Measurements from ENCODE around the gene ZNF654. TPM values are rescaled to one million over a fixed set of nuclear protein-coding genes. Genes with fewer than 3 reads are reported as not detected.

ZNF654 gene
- total RNA-seq, 1 experiment from 2014 or later, result 25.0 TPM

DNA sequence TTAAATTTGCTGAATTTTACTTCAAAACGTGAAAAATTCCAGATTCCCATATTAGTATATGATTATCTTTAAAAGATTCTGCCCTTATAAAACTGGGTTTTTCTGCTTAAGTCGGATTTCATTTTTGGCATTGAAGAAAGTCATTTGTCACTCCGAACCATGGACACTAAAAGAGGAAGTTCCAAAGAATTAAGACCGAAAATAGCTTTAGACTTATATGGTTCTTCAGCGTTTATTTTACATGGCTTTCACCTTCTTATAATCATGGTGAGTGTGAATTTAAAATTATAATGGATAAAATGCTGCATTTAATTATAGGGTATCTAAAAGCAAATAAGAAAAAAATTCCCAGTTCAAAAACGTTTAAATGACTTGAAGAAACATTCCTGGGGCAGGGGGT, 91.8 kb downstream of the ZNF654 start:
- peak overlapping the region; percentile 78 for H3K4me3 ChIP-seq (ENCODE audit: low read depth, low read length, poor library complexity, severe bottlenecking)
- TF ChIP-seq EZH2 (IDR thresholded peaks at IDR 0.05; ENCODE audit: borderline replicate concordance, low read depth, low read length, poor library complexity, severe bottlenecking), result no peak
- TF ChIP-seq, protein P1, sequence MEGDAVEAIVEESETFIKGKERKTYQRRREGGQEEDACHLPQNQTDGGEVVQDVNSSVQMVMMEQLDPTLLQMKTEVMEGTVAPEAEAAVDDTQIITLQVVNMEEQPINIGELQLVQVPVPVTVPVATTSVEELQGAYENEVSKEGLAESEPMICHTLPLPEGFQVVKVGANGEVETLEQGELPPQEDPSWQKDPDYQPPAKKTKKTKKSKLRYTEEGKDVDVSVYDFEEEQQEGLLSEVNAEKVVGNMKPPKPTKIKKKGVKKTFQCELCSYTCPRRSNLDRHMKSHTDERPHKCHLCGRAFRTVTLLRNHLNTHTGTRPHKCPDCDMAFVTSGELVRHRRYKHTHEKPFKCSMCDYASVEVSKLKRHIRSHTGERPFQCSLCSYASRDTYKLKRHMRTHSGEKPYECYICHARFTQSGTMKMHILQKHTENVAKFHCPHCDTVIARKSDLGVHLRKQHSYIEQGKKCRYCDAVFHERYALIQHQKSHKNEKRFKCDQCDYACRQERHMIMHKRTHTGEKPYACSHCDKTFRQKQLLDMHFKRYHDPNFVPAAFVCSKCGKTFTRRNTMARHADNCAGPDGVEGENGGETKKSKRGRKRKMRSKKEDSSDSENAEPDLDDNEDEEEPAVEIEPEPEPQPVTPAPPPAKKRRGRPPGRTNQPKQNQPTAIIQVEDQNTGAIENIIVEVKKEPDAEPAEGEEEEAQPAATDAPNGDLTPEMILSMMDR (conservative IDR thresholded peaks at IDR 0.05; ENCODE audit: low read depth, low read length), result no peak
- ChIA-PET CTCF (interaction anchor here (0.7 kb wide), 1 partner anchor 69 kb away, joined by 3 read pairs; no protein-coding TSS in a partner anchor), POLR2A (ENCODE audit: low non-redundant PET) (no interaction called here)
- intact Hi-C loops (cut with micrococcal nuclease; ENCODE audit: unreplicated experiment), result no loop called here
- peaks cover 10% of the 10 kb centered on the region for H3K4me1 ChIP-seq (ENCODE audit: insufficient read depth, low read length, poor library complexity, severe bottlenecking)
- BruUV-seq (replicated peaks), result no TSS peak
- no peaks in the 10 kb centered on the region for H3K27me3 ChIP-seq (replicated peaks; ENCODE audit: insufficient read depth, low read depth, low read length, poor library complexity)
- H3K27ac ChIP-seq (ENCODE audit: low read depth, low read length, poor library complexity, severe bottlenecking), result peak overlapping the region; percentile 95
- no peak for DNase-seq (ENCODE audit: low spot score)
- no peaks in the 10 kb centered on the region for H3K9me3 ChIP-seq (ENCODE audit: low read depth, low read length, poor library complexity, severe bottlenecking)
- H3K36me3 ChIP-seq (ENCODE audit: insufficient read depth, low read length, poor library complexity, severe bottlenecking), result peaks cover 27% of the 10 kb centered on the region

DNA sequence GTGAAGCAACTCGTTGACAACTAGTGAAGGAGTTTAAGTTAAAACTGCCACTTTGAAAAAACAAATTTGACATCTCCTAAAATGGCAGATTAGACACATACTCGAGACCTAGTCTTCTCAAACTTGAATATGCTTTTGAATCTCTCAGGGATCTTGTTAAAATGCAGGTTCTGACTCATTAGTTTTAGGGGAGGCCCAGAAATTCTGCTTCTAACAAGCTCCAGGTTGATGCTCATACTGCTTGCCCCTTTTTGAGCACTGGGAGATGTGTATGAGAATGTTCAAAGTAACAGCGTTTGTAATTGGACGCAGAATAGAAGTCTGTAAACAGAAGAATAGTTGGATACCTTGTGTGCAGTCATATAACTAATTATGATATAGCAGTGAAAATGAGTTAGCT, 92.3 kb downstream of the ZNF654 start:
- H3K27me3 ChIP-seq (replicated peaks; ENCODE audit: insufficient read depth, low read depth, low read length, poor library complexity), result no peaks in the 10 kb centered on the region
- peak overlapping the region; percentile 78 for H3K4me3 ChIP-seq (ENCODE audit: low read depth, low read length, poor library complexity, severe bottlenecking)
- no TSS peak for BruUV-seq (replicated peaks)
- POLR2A ChIA-PET (ENCODE audit: low non-redundant PET), result no interaction called here
- intact Hi-C loops (cut with micrococcal nuclease; ENCODE audit: unreplicated experiment), result no loop called here
- no peaks in the 10 kb centered on the region for H3K9me3 ChIP-seq (ENCODE audit: low read depth, low read length, poor library complexity, severe bottlenecking)
- DNase-seq (ENCODE audit: low spot score), result no peak
- H3K4me1 ChIP-seq (ENCODE audit: insufficient read depth, low read length, poor library complexity, severe bottlenecking), result peaks cover 10% of the 10 kb centered on the region
- no peak overlapping the region for H3K27ac ChIP-seq (ENCODE audit: low read depth, low read length, poor library complexity, severe bottlenecking)
- CTCF ChIA-PET, result no interaction called here
- TF ChIP-seq EZH2 (IDR thresholded peaks at IDR 0.05; ENCODE audit: borderline replicate concordance, low read depth, low read length, poor library complexity, severe bottlenecking), result no peak
- TF ChIP-seq, protein P1 (conservative IDR thresholded peaks at IDR 0.05; ENCODE audit: low read depth, low read length), result no peak
- H3K36me3 ChIP-seq (ENCODE audit: insufficient read depth, low read length, poor library complexity, severe bottlenecking), result peaks cover 32% of the 10 kb centered on the region

DNA sequence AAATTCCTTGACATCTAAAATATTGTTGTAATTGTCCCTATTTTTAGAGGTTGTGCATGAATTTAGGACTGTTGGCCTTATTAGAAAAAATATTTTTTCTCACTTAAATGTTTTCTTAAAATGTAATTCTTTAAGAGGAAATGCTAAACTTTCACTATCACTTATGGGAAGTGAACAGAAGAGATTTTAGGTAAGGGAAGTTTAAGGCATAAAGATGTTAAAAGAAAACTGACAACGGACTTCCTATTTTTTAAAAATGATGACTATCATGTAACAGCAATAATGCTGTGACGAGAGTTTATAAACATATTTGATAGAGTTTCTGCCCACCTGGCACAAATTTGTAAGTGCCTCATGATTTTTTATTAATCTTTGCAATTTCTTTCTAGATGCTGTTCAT, 93.8 kb downstream of the ZNF654 start:
- no TSS peak for BruUV-seq (replicated peaks)
- Histone ChIP-seq H3K36me3 (ENCODE audit: insufficient read depth, low read length, poor library complexity, severe bottlenecking) (peaks cover 46% of the 10 kb centered on the region), H3K27me3 (replicated peaks; ENCODE audit: insufficient read depth, low read depth, low read length, poor library complexity) (no peaks in the 10 kb centered on the region), H3K27ac (ENCODE audit: low read depth, low read length, poor library complexity, severe bottlenecking) (no peak overlapping the region), H3K4me1 (ENCODE audit: insufficient read depth, low read length, poor library complexity, severe bottlenecking) (peaks cover 10% of the 10 kb centered on the region), H3K9me3 (ENCODE audit: low read depth, low read length, poor library complexity, severe bottlenecking) (no peaks in the 10 kb centered on the region), H3K4me3 (ENCODE audit: low read depth, low read length, poor library complexity, severe bottlenecking) (no peak overlapping the region)
- ChIA-PET CTCF (no interaction called here), POLR2A (ENCODE audit: low non-redundant PET) (no interaction called here)
- intact Hi-C loops (cut with micrococcal nuclease; ENCODE audit: unreplicated experiment), result no loop called here
- TF ChIP-seq, protein P1 (conservative IDR thresholded peaks at IDR 0.05; ENCODE audit: low read depth, low read length), result no peak
- TF ChIP-seq EZH2 (IDR thresholded peaks at IDR 0.05; ENCODE audit: borderline replicate concordance, low read depth, low read length, poor library complexity, severe bottlenecking), result no peak
- DNase-seq (ENCODE audit: low spot score), result no peak

Measured in A673 (cell line).